ENCODE measurements around the gene INSC.
"Not testable (repeated sequence)": the region's sequence is repeated elsewhere in the genome, so short reads cannot be mapped to it uniquely, and the experiment has no call there.

INSC gene

GRCh38 chr11:15114501-15115475 is at the start of gene INSC:
Gene INSC (plus strand): TSS chr11:15114923. CDS start chr11:15149175, 34,252 bp downstream.
- no peak for TF ChIP-seq CTCF (IDR thresholded peaks at IDR 0.05; ENCODE audit: control extremely low read depth, extremely low read depth, low read depth, missing control alignments)
- CTCF ChIA-PET: interaction anchor here (3.7 kb wide), 1 partner anchor 12 kb away, joined by 38 read pairs; no protein-coding TSS in a partner anchor
- DNase-seq (ENCODE audit: extremely low spot score): no peak
- POLR2A ChIA-PET: no interaction called here

- POLR2A ChIA-PET, CTCF ChIA-PET: not testable (repeated sequence)
Measured at GRCh38 chr11:15069751-15070150, 45.0 kb upstream of the INSC start.

GRCh38 chr11:15071556-15072255 is 43.0 kb upstream of the INSC start:
- POLR2A ChIA-PET: no interaction called here
- no peak for DNase-seq (ENCODE audit: extremely low spot score)
- CTCF ChIA-PET: interaction anchor here (8.3 kb wide), 1 partner anchor 165 kb away, joined by 153 read pairs; no protein-coding TSS in a partner anchor
- TF ChIP-seq CTCF (IDR thresholded peaks at IDR 0.05; ENCODE audit: control extremely low read depth, extremely low read depth, low read depth, missing control alignments): no peak

More at GRCh38 chr11:15069751-15070150, 45.0 kb upstream of the INSC start:
- DNase-seq (ENCODE audit: extremely low spot score): not testable (repeated sequence)

- ChIA-PET POLR2A (no interaction called here), CTCF (interaction anchor here (0.8 to 8.3 kb wide), 6 partner anchors 10 to 283 kb away, joined by 3 to 153 read pairs (median 12); no protein-coding TSS in a partner anchor)
- no peak for TF ChIP-seq CTCF (IDR thresholded peaks at IDR 0.05; ENCODE audit: control extremely low read depth, extremely low read depth, low read depth, missing control alignments)
- no peak for DNase-seq (ENCODE audit: extremely low spot score)
Measured at GRCh38 chr11:15072551-15073143, 42.1 kb upstream of the INSC start.

- ChIA-PET POLR2A (no interaction called here), CTCF (interaction anchor here (0.8 to 8.3 kb wide), 10 partner anchors 11 to 283 kb away, joined by 3 to 153 read pairs (median 6); no protein-coding TSS in a partner anchor)
- no peak for TF ChIP-seq CTCF (IDR thresholded peaks at IDR 0.05; ENCODE audit: control extremely low read depth, extremely low read depth, low read depth, missing control alignments)
- DNase-seq (ENCODE audit: extremely low spot score): no peak
Measured at GRCh38 chr11:15073361-15074205, 41.1 kb upstream of the INSC start, which contains the start of gene CALCB. Gene CALCB (plus strand): TSS chr11:15073593. CDS start chr11:15074719, 1,126 bp downstream.
